ENCODE data around the gene GULP1. TPM values are rescaled to one million over a fixed set of nuclear protein-coding genes. Genes with fewer than 3 reads are reported as not detected.
"Not testable (repeated sequence)": the region's sequence is repeated elsewhere in the genome, so short reads cannot be mapped to it uniquely, and the experiment has no call there.

Gene GULP1
- polyA plus RNA-seq, 3 donors: 53.6 to 59.4 (median 54.2) TPM

- DNase-seq: peak; percentile 19
Observed at GRCh38 chr2:188599140-188599539, 307.5 kb downstream of the GULP1 start.

- DNase-seq: no peak
Observed at GRCh38 chr2:188600536-188601210, 309.0 kb downstream of the GULP1 start.

DNA sequence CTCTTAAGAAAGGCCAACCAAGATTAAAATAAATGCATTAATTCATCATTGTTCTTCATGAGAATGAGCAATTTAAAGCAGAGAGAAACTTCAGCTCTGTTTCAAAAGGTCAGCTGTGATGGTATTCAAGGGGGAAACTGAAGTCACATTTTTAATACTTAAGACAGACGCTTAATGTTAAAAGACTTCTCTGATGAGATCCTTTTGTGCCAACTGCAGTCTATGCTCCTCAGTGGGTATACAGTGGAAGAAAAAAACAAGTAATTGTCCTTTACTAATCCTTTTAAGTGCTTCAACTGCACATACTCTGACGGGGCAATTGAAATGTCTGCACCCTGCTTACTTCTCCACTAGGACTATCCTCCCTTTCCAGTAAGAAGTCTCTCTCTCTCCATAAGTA is 309.7 kb downstream of the GULP1 start:
- DNase-seq: no peak

- DNase-seq: no peak
Observed at GRCh38 chr2:188601927-188602326, 310.3 kb downstream of the GULP1 start.

DNA sequence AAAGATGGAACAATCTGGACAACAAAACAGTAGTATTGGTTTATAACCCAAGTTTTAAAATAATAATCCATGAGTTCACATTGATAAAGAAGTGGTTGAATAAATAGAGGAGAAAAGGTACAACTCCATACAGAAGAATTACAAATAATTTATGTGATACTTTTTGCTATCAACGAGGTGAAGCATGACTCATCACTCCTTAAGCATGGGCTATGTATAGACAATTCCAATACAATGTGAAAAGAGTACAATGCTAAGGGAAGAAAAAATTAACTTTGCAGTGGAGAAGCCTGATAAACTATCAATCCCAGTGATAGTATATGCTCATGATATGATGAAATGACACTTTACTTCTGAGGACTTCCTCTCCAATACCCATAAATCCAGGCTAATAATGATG is 312.9 kb downstream of the GULP1 start:
- DNase-seq: no peak

GRCh38 chr2:188605609-188606584 is 314.2 kb downstream of the GULP1 start:
- not testable (repeated sequence) for DNase-seq

- DNase-seq: not testable (repeated sequence)
Observed at GRCh38 chr2:188606596-188606995, 314.9 kb downstream of the GULP1 start.

GRCh38 chr2:188607501-188607900 is 315.8 kb downstream of the GULP1 start:
- DNase-seq: no peak

GRCh38 chr2:188609321-188610049 is 317.8 kb downstream of the GULP1 start:
- no peak for DNase-seq

GRCh38 chr2:188610050-188610444 is 318.4 kb downstream of the GULP1 start:
- no peak for DNase-seq

DNA sequence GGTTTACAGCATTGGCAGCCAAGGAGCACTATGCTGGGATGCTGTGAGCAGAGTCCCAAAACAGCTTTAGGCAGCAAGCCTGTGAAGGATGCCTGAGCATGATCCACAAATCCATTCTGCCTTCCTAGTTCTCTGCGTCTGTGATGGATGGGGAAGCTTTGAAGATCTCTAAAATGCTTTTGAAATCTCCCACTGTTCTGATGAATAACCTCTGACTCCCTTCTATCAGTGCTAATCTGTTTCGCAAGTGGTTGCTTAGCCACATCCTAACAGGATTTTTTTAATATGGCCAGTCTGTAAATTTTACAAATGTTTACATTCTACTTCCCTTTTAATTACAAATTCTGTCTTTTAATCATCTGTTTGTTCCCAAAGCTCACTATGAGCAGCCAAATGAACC is 319.2 kb downstream of the GULP1 start:
- no peak for DNase-seq

- DNase-seq: no peak
Observed at GRCh38 chr2:188619146-188619545, 327.5 kb downstream of the GULP1 start.

DNA sequence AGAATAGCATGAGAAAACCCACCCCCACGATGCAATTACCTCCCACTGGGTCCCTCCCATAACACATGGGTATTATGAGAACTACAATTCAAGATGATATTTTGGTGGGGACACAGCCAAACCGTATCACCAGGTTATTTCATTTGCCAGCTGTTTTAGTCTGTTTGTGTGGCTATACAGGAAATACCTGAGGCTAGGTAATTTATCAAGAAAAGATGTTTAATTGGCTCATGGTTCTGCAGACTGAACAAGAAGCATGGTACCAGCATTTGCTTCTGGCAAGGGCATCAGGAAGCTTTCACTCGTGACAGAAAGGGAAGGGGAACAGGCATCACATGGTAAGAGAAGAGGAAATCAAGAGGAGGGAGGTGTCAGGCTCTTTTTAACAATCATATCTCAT is 329.2 kb downstream of the GULP1 start:
- DNase-seq: no peak

- DNase-seq: no peak
Observed at GRCh38 chr2:188622601-188623260, 331.1 kb downstream of the GULP1 start.

DNA sequence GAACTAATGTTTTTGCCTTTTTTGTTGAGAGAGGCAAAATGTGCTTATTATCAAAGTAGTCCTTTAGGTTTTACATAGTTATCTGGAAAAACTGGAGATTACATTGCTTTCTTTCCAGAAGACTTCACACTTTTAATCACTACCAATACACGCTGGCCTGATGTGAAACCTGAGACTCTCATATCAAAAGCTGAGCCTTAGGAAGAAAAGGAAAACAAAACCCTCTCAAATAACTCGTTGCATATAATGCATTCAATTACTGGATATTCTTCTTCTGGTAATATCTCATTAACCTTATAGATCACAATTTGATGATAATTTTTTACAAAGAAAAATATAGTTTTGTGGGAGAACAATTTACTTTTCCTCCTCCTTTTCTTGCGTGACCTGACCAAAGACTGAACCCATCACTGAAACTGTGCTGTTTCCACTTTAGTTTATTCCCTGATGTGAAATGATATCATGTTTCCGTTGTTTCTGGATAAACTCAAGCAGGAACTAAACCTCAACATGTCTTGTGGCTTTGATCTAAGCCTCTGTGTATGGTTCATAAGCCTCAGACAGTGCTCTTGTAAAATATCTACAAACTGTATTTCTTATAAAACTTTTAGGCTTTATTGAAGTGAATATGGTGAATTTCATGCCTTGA is 332.4 kb downstream of the GULP1 start:
- DNase-seq: peak; percentile 12

DNA sequence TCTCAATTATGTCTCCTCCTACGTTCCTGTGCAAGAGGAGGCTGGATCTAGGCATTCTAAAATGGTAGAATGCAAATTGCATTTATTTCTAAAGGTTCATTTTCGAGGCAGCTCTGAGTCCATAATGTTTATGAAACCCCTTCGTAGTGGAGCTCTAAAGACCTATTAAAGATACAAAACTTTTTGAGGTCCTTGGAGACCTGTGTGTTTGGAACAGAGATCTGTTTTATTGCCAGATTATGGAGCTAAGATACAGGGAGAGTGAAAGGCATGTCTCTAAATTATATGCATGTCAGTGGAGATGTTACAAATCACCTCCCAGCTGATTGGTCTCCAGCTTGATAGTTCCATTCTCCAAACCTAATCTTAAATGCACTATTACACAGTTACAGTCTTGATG is 335.8 kb downstream of the GULP1 start:
- no peak for DNase-seq

GRCh38 chr2:188628989-188629752 is 337.5 kb downstream of the GULP1 start:
- no peak for DNase-seq

- DNase-seq: peak; percentile 7
Observed at GRCh38 chr2:188629753-188630527, 338.3 kb downstream of the GULP1 start.

GRCh38 chr2:188631037-188631809 is 339.5 kb downstream of the GULP1 start:
- DNase-seq: no peak
